B cell (primary cell): ENCODE data around the gene SLC19A3. TPM values are rescaled to one million over a fixed set of nuclear protein-coding genes. Genes with fewer than 3 reads are reported as not detected.

Experiments
- ATAC-seq: fragments of 200-7000 bp; cut with Tn5 transposase; one replicate; pipeline ENCODE4 v1.10.0; 2021; ENCODE audit warnings: low read depth, mild to moderate bottlenecking, moderate number of reproducible peaks, moderate library complexity
- CTCF ChIA-PET: fragments of 350-600 bp; sonication (Branson Sonifier 250); formaldehyde crosslinking; loops from one replicate; lab custom pipeline; 2021; ENCODE audit warnings: antibody characterized with exemption, inconsistent platforms; lab: Charles Lee
- POLR2A ChIA-PET: fragments of 350-600 bp; sonication (Branson Sonifier 250); formaldehyde crosslinking; loops from one replicate; lab custom pipeline; 2021; ENCODE audit warnings: antibody characterized with exemption; lab: Charles Lee
- DNase-seq: peaks from one replicate; pipeline ENCODE4 v3.0.0; 2013
- H2AFZ ChIP-seq: 2 replicates; pipeline ENCODE4 v1.6.1; 2012; ENCODE audit warnings: mild to moderate bottlenecking, low read depth, low read length; ENCODE audit not compliant: insufficient read depth, poor library complexity, severe bottlenecking
- H3K27ac ChIP-seq, 2 donors: 1 replicate in 1 of 2; 2 replicates in 1 of 2; pipeline ENCODE4 v1.5.1; 2012 to 2013; ENCODE audit warnings: low read length in 2 of 2, mild to moderate bottlenecking in 2 of 2, moderate library complexity in 1 of 2
- H3K27me3 ChIP-seq, 4 experiments: fragments of 200-600 bp in 1 of 4; sonication (generic) in 1 of 4; replicated peaks in 1 of 4; 1 replicate in 2 of 4; 2 replicates in 2 of 4; pipeline versions ENCODE4 v1.6.1 to v1.7.0; 2013 to 2016; ENCODE audit warnings: low read length in 3 of 4, mild to moderate bottlenecking in 2 of 4, mixed read lengths in 1 of 4, moderate library complexity in 1 of 4; ENCODE audit not compliant: insufficient read depth in 4 of 4, control insufficient read depth in 3 of 4; ENCODE audit errors: control extremely low read depth in 1 of 4
- H3K36me3 ChIP-seq, 2 experiments: replicated peaks in 1 of 2; 1 replicate in 1 of 2; 2 replicates in 1 of 2; pipeline versions ENCODE4 v1.6.1 to v1.7.1; 2013; ENCODE audit warnings: low read length in 1 of 2; ENCODE audit not compliant: insufficient read depth in 2 of 2, control insufficient read depth in 1 of 2; ENCODE audit errors: control extremely low read depth in 1 of 2, extremely low read depth in 1 of 2
- H3K4me1 ChIP-seq, 2 donors: fragments of 200-600 bp in 1 of 2; sonication (generic) in 1 of 2; 1 replicate in 1 of 2; 2 replicates in 1 of 2; pipeline versions ENCODE4 v1.5.1 to v1.6.1; 2013 to 2017; ENCODE audit warnings: low read length in 2 of 2; ENCODE audit not compliant: control insufficient read depth in 2 of 2, insufficient read depth in 2 of 2
- H3K4me2 ChIP-seq: replicated peaks from 2 replicates; pipeline ENCODE3; 2012; ENCODE audit warnings: mild to moderate bottlenecking, low read depth, low read length; ENCODE audit not compliant: poor library complexity, severe bottlenecking
- H3K4me3 ChIP-seq, 5 experiments: fragments of 200-600 bp in 1 of 5; sonication (generic) in 1 of 5; 1 replicate in 3 of 5; 2 replicates in 2 of 5; pipeline versions ENCODE4 v1.5.1 to v1.7.0; 2011 to 2016; ENCODE audit warnings: low read length in 4 of 5, mild to moderate bottlenecking in 4 of 5, low read depth in 2 of 5, control low read depth in 1 of 5, moderate library complexity in 1 of 5; ENCODE audit not compliant: insufficient read depth in 1 of 5; ENCODE audit errors: control extremely low read depth in 1 of 5, extremely low read depth in 1 of 5
- H3K79me2 ChIP-seq: fragments of 200-600 bp; sonication (generic); one replicate; pipeline ENCODE4 v1.6.0; 2016; ENCODE audit warnings: low read length; ENCODE audit not compliant: control insufficient read depth, insufficient read depth
- H3K9ac ChIP-seq: fragments of 200-600 bp; sonication (generic); 2 replicates; pipeline ENCODE4 v1.6.1; 2017; ENCODE audit warnings: mild to moderate bottlenecking, low read length, moderate library complexity
- H3K9me3 ChIP-seq, 3 donors: one replicate each; pipeline versions ENCODE4 v1.6.1 to v1.7.1; 2013; ENCODE audit warnings: low read length in 2 of 3; ENCODE audit not compliant: control insufficient read depth in 2 of 3, insufficient read depth in 1 of 3; ENCODE audit errors: control extremely low read depth in 1 of 3
- H4K20me1 ChIP-seq: 2 replicates; pipeline ENCODE4 v1.6.0; 2012; ENCODE audit warnings: mild to moderate bottlenecking, low read length; ENCODE audit not compliant: insufficient read depth, control insufficient read depth, poor library complexity, severe bottlenecking
- H3K27ac Mint-ChIP-seq: one replicate; pipeline ENCODE4 v1.8.0; 2021; ENCODE audit warnings: mixed read lengths
- H3K27me3 Mint-ChIP-seq: one replicate; pipeline ENCODE4 v1.8.0; 2021; ENCODE audit warnings: mixed read lengths
- H3K4me1 Mint-ChIP-seq: one replicate; pipeline ENCODE4 v1.8.0; 2021; ENCODE audit warnings: mixed read lengths
- H3K4me3 Mint-ChIP-seq: one replicate; pipeline ENCODE4 v1.8.0; 2021; ENCODE audit warnings: mixed read lengths
- H3K9me3 Mint-ChIP-seq: one replicate; pipeline ENCODE4 v1.8.0; 2022; ENCODE audit warnings: mixed read lengths; ENCODE audit not compliant: insufficient read depth
- CTCF ChIP-seq: fragments of 200-600 bp; IDR thresholded peaks from one replicate; pipeline ENCODE4 v1.8.0; 2022; ENCODE audit warnings: antibody characterized with exemption, mild to moderate bottlenecking
- EZH2 ChIP-seq: IDR thresholded peaks from 2 replicates; pipeline ENCODE4 v1.6.1; 2012; ENCODE audit warnings: borderline replicate concordance, low read depth, mild to moderate bottlenecking, moderate library complexity, low read length; ENCODE audit not compliant: insufficient read depth, poor library complexity, severe bottlenecking
- WGBS: methylation state at CpG from one replicate; pipeline ENCODE4 v1.1.5; 2013; ENCODE audit warnings: missing lambda C conversion rate; ENCODE audit not compliant: insufficient coverage; 5-methylcytosine and 5-hydroxymethylcytosine counted together
- intact Hi-C: fragments of 100-400 bp; cut with micrococcal nuclease; formaldehyde crosslinking; loops from one replicate; pipeline ENCODE4 v1.10.0; 2022
- polyA plus RNA-seq: library from polyadenylated mRNA; depleted of rRNA; stranded (reverse); fragments of >200 nt; gene quantifications from 2 replicates; pipeline ENCODE4 v1.2.3, GENCODE V29; 2012
- total RNA-seq, 2 donors: library from RNA; stranded (reverse); fragments of 120-200 nt in 1 of 2; gene quantifications; 1 replicate in 1 of 2; 2 replicates in 1 of 2; pipeline versions ENCODE4 v1.2.3 to v1.2.4, GENCODE V29; 2013 to 2022

Gene SLC19A3
- total and polyA plus RNA-seq, 2 donors (not counting 1 experiment from before 2014, with no cell fraction given), result not detected

DNA sequence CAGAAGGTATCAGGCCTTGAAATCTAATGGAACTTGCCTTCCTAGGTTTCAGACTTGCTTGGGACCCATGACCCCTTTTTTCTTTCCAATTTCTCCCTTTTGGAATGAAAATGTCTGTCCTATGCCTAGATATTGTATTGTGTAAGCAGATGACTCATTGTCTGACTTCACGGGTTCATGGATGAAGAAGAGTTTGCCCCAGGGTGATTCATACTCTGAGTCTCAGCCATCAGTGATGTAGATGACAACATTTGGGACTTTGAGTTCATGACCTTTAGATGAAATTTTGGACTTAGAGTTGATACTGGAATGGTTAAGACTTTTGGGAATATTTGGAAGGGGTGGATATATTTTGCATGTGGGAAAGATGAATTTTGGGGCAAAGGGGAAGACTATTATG is 62.4 kb downstream of the SLC19A3 start:
- Mint-ChIP-seq H3K4me1 (no peaks in the 10 kb centered on the region), H3K4me3 (no peak overlapping the region), H3K9me3 (no peaks in the 10 kb centered on the region), H3K27ac (no peak overlapping the region), H3K27me3 (no peaks in the 10 kb centered on the region)
- Histone ChIP-seq H3K9ac (no peak overlapping the region), H3K36me3 (no peaks in the 10 kb centered on the region), H3K4me1 (no peaks in the 10 kb centered on the region), H3K27me3 (no peaks in the 10 kb centered on the region), H4K20me1 (no peaks in the 10 kb centered on the region), H3K9me3 (no peaks in the 10 kb centered on the region), H3K4me2 (no peak overlapping the region), H2AFZ (no peak overlapping the region), H3K79me2 (no peaks in the 10 kb centered on the region), H3K4me3 (no peak overlapping the region), H3K27ac (no peak overlapping the region)
- ATAC-seq (no peak), DNase-seq (no peak)
- 75% methylated on average over 1 of the region's 1 CpG for WGBS
- intact Hi-C loops, result no loop called here
- CTCF ChIA-PET, result no interaction called here
- TF ChIP-seq CTCF (no peak), EZH2 (no peak)
- POLR2A ChIA-PET, result no interaction called here

DNA sequence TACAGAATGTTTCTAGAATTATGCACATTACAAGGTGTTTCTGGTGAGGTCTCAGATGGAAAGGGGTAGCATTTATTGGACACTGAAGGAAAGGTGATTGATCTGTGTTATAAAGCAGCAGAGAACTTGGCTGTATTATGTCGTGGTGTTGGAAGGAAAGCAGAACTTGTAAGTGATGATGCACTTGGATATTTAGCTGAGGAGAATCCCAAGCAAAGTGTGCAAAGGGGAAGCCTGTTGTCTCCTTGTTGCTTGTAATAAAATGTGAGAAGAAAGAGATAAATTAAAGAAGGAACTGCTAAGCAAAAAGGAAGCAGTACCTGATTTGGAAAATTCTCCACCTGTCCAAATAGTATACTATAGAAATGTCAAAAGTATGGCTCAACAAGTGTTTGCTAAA is 63.4 kb downstream of the SLC19A3 start:
- peaks cover 3% of the 10 kb centered on the region for H3K27me3 Mint-ChIP-seq
- Histone ChIP-seq H3K79me2 (no peaks in the 10 kb centered on the region), H3K36me3 (no peaks in the 10 kb centered on the region), H4K20me1 (no peaks in the 10 kb centered on the region), H3K27me3 (no peaks in the 10 kb centered on the region), H3K27ac (no peak overlapping the region), H3K9me3 (no peaks in the 10 kb centered on the region), H2AFZ (no peak overlapping the region), H3K4me1 (no peaks in the 10 kb centered on the region), H3K4me2 (no peak overlapping the region), H3K4me3 (no peak overlapping the region), H3K9ac (no peak overlapping the region)
- ATAC-seq (no peak), DNase-seq (no peak)
- 71% methylated on average over 1 of the region's 1 CpG for WGBS
- ChIA-PET POLR2A (no interaction called here), CTCF (no interaction called here)
- no peak overlapping the region for H3K4me3 Mint-ChIP-seq
- intact Hi-C loops, result no loop called here
- no peak overlapping the region for H3K27ac Mint-ChIP-seq
- H3K9me3 Mint-ChIP-seq, result no peaks in the 10 kb centered on the region
- no peaks in the 10 kb centered on the region for H3K4me1 Mint-ChIP-seq
- TF ChIP-seq CTCF (no peak), EZH2 (no peak)
